Ovary (tissue), 3 donors: ENCODE data around the gene PTTG1IP.

Source experiments
- POLR2A ChIP-seq: fragments of 450-650 bp; IDR thresholded peaks from one replicate; pipeline ENCODE4 v1.6.1; 2017; ENCODE audit warnings: antibody characterized with exemption, mild to moderate bottlenecking, moderate library complexity
- TF ChIP-seq, protein P1 (sequence below), 3 donors: fragments of 450-650 bp in 2 of 3; fragments of 200-600 bp in 1 of 3; IDR thresholded peaks; one replicate each; pipeline versions ENCODE4 v1.5.1 to v1.8.0; 2016 to 2022; ENCODE audit warnings: antibody characterized with exemption in 3 of 3, mild to moderate bottlenecking in 1 of 3
- donor health status: DM: no; HTN: no; CAD: no.

DNA sequence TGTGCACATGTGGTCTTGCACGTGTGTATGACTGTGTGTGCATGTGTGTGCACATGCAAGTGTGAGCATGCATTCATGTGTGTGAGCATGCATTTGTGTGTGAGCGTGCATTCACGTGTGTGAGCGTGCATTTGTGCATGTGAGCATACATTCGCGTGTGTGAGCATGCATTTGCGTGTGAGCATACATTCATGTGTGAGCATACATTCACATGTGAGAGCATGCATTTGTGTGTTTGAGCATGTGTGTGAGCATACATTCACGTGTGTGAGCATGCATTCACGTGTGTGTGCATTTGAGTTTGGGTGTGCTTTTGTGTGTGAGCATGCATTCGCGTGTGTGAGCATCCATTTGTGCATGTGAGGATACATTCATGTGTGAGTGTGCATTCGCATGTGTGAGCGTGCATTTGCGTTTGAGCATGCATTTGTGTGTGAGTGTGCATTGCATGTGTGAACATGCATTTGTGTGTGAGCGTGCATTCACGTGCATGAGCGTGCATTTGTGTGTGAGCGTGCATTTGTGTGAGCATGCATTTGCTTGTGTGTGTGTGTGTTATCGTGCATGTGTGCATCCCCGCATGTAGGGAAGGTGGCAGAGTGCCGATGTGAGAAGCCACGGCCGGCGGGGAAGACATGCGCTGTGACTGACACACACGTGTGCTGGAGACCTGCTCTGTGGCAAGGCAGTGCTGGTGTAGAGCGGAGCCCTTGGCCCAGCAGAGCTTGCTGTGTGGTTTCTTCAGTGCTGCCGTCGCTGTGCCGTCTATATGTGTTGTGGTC lies 29.0 kb upstream of the PTTG1IP start:
- TF ChIP-seq, protein P1, sequence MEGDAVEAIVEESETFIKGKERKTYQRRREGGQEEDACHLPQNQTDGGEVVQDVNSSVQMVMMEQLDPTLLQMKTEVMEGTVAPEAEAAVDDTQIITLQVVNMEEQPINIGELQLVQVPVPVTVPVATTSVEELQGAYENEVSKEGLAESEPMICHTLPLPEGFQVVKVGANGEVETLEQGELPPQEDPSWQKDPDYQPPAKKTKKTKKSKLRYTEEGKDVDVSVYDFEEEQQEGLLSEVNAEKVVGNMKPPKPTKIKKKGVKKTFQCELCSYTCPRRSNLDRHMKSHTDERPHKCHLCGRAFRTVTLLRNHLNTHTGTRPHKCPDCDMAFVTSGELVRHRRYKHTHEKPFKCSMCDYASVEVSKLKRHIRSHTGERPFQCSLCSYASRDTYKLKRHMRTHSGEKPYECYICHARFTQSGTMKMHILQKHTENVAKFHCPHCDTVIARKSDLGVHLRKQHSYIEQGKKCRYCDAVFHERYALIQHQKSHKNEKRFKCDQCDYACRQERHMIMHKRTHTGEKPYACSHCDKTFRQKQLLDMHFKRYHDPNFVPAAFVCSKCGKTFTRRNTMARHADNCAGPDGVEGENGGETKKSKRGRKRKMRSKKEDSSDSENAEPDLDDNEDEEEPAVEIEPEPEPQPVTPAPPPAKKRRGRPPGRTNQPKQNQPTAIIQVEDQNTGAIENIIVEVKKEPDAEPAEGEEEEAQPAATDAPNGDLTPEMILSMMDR (IDR thresholded peaks at IDR 0.05) = no peak
- TF ChIP-seq POLR2A = no peak
